Measurements from ENCODE around the gene MAP2.

- TF ChIP-seq, protein P1, sequence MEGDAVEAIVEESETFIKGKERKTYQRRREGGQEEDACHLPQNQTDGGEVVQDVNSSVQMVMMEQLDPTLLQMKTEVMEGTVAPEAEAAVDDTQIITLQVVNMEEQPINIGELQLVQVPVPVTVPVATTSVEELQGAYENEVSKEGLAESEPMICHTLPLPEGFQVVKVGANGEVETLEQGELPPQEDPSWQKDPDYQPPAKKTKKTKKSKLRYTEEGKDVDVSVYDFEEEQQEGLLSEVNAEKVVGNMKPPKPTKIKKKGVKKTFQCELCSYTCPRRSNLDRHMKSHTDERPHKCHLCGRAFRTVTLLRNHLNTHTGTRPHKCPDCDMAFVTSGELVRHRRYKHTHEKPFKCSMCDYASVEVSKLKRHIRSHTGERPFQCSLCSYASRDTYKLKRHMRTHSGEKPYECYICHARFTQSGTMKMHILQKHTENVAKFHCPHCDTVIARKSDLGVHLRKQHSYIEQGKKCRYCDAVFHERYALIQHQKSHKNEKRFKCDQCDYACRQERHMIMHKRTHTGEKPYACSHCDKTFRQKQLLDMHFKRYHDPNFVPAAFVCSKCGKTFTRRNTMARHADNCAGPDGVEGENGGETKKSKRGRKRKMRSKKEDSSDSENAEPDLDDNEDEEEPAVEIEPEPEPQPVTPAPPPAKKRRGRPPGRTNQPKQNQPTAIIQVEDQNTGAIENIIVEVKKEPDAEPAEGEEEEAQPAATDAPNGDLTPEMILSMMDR (IDR thresholded peaks at IDR 0.05): no peak
- no peak for TF ChIP-seq POLR2A (IDR thresholded peaks at IDR 0.05)
Measured at GRCh38 chr2:209564816-209565215, 141.0 kb downstream of the MAP2 start.
